Kasumi-1 (cell line): ENCODE measurements around the gene LRRC36.

Experiments
- DNase-seq, 2 experiments: peaks; one replicate each; lab custom pipeline; 2025; lab: John Stamatoyannopoulos, UW

Gene LRRC36, protein sequence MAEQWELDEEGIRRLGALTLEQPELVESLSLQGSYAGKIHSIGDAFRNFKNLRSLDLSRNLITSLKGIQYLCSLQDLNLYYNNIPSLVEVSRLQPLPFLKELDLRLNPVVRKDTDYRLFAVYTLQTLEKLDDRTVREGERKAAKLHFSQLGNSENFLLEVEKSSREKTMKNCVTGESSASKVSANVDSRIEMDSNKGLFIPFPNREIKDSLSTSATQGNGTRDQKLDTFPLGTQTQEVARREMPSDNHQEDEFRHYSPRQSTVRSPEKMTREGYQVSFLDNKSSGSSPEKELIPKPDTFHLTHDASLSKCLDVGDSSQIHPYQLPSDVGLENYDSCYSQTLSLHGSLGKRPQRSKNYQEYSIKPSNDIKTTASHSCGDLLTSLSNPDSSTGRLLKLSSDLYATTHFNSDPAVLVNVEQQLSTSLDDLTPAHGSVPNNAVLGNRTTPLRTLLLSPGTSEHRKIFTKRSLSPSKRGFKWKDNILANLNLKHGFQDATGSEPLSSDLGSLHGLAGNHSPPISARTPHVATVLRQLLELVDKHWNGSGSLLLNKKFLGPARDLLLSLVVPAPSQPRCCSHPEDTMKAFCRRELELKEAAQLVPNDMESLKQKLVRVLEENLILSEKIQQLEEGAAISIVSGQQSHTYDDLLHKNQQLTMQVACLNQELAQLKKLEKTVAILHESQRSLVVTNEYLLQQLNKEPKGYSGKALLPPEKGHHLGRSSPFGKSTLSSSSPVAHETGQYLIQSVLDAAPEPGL

DNA sequence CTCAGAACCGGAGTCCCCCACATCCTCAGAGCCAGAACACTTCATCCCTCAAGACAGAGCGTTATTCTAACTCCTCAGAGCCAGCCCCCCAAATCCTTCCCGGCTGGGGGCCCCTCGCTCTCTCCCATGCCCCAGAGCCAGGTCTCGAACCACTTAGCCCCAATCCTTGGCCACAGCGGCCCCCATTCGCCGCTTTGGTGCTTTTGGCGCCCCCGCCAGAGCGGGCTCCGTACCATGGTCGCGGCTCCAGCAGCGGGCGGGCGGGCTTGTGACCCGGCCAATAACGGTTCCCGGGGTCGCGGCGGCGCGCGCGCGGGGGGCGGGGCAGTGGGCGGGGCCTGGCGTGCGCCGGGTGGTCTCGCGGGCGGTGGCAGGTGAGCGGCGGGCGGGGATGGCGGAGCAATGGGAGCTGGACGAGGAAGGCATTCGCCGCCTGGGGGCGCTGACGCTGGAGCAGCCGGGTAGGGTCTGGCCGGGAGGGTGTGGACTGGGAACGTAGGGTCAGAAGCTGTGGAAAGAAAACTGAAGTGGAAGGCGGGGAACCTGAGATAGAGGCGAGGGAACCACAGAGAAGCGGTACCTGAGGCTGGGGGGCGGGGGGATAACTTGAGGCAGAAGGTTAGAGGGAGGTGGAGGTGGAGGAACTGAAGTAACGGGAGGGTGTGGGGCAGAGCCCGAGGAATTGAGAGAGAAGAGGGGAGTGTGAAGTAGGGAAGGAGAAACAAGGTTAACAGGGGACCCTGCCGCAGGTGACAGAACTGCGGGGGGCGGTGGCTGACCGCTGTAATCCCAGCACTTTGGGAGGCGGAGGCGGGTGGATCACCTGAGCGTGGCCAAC lies at the start of gene LRRC36, which contains the start of gene KCTD19:
Gene LRRC36, plus strand, starts transcription at position 344 of the 838 bp plus-strand sequence. Its CDS starts 48 bp downstream, at position 392.
Gene KCTD19, minus strand, starts transcription at position 270 of the 838 bp plus-strand sequence. Its CDS starts 34 bp downstream, at position 236.
- DNase-seq: no peak

DNA sequence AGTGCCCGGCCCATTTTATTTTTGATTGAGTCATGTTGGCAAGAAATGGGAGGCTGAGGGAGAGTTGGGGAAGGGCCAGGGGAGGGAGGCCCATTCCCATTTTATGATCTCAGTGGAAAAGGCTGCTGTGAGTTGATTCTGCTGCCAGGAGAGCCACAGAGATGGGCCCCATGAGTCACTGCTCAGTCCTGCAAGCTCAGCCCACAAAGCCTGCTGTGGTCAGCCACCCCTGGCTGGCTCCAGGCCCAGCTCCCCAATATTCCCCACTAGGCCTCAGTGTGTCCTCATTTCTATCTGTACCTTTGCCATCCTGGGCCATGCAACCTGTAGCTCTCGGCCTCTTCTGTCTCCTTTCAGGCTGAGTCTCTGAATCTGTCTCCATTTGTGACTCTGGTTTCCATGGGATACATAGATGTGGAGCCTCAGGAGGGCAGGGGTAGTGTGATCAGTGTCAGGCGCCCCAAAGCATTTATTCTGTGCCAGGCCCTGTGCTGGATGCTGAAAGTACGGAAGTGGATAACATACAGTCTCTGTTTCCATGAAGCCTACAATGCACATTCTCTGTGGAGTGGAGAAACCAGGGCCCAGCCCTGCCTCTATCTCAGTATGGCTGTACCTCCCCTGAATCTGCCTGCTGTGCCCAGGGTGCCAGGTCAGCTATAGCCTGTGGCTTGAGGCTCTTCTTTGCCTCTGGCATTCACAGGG lies 49.2 kb upstream of the LRRC36 start:
- DNase-seq: no peak

DNA sequence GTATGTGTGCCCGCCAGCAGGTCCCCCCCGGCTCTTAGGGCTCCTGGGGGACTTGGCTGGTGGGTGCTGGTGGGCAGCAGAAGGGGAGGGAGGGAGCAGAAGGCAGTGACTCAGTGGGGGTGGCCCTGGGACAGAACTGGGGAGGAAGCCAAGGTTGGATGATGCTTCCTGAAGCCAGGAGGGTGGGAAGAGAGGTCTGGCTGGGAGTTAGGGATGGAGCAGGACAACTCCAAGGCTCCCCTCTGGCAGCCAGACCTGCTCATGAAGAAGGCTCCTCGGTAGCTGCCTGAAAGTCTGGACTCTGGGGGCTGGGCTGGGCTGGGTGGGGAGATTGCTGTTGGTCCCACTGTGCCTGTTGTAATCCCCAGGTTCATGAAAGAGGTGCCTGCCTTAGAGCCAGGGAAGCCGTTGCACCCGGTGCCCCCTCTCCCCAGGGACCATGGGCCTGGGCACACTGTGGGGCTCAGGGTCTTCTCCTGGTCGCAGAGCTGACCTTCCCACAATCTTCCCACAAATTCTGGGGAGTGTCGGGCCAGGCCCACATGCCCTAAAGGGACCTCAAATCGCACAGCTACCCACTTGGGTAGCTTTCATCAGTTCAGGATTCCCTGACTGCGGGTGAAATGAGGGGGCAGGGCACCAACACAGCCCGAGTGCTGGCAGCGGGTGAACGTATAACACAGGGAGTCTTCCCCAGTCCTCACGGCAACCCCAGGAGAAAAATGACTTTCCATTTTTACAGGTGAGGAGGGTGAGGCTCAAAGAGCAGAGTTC lies 48.4 kb upstream of the LRRC36 start:
- no peak for DNase-seq

DNA sequence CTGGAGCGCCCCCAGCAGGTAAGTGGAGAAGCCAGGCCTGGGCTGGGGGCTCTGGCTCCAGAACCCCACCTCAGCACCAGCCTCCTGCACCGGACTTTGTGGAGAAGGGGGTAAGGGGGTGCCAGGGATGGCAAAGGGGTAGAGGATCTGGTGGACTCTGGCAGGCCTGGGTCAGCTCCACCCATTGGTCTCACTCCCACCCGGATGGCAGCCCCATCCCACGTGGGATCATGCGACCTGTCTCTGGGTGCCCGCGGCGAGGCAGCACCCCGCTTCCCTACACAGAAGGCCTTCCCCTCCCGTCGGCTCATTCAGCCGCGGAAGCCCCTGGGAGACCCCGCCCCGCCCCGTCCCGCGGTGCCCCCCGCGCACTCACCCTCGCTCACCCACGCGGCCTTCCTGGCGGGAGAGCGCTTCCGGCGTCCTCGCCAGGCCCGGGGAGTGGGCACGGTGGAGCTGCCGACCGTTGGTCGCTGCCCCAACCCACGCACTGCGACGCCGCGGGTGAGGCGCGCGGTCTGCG lies 47.8 kb upstream of the LRRC36 start:
- peak; percentile 25 to 36 for DNase-seq

DNA sequence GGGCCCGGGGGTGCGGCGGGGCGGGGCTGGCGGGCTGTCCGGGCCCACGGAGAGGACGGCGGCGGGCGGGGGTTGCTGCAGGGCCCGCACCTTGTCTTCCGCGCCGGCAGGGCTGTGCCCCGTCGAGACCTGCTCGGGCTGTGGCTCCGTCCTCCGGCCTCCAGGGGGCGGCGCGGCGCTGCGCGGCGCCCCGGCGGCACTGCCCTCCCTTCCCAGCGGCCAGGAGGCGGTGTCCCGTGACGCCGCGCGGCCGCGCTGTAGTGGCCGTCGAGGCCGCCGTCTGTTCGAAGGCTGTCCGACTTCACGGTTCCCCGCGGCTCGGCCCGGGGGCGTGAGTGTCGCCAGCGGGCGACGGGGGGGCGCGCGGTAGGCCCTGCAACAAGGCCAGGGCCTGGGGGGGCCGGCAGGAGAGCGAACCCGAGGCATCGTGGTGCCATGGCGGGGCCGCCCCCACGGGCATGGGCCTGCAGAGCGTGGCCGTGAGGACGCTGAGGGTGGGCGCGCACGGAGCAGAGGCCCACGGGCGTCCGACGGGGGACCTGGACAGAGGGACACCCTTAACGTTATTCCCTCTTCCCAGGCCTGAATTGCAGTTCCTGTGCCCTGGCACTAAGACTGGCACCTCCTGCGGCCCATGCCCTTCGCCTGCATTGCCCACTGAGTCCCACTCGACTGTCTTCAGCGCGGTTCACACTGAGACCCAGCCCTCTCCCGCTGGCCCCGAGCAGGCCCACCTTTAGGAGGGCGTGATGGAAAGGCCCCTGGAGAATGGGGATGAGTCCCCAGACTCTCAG lies 47.1 kb upstream of the LRRC36 start, which contains the start of gene PLEKHG4:
Gene PLEKHG4, plus strand, starts transcription at position 237 of the 794 bp plus-strand sequence. Its CDS starts 513 bp downstream, at position 750.
- DNase-seq: peak; percentile 61 to 73

DNA sequence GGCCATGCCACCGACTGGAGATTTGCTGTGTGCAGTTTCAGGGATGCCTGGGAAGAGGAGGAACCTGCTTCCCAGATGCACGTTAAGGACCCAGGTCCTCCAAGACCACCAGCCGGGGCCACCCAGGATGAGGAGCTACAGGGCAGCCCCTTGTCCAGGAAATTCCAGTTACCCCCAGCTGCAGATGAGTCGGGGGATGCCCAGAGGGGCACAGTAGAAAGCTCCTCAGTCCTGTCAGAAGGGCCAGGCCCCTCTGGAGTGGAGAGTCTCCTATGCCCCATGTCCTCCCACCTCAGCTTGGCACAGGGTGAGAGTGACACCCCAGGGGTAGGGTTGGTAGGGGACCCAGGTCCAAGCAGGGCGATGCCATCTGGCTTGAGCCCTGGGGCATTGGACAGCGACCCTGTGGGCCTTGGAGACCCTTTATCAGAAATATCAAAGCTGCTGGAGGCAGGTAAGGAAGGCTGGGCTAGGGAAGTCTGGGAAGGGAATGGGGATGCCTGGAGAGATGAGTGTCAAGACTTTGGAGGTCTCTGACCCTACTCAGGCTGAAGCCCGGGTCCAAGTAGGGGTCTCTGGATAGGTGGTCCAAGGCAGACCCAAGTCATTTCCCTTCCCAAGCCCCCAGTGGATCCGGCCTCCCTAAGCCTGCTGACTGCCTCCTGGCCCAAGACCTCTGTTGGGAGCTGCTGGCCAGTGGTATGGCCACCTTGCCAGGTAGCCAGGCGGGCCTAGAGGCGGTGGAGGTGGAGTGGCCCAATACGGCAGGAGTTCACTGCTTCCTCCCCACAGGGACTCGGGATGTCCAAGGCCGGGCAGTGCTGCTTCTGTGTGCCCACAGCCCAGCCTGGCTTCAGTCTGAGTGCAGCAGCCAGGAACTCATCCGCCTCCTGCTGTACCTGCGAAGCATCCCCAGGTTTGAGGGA lies 46.3 kb upstream of the LRRC36 start:
- DNase-seq: no peak

DNA sequence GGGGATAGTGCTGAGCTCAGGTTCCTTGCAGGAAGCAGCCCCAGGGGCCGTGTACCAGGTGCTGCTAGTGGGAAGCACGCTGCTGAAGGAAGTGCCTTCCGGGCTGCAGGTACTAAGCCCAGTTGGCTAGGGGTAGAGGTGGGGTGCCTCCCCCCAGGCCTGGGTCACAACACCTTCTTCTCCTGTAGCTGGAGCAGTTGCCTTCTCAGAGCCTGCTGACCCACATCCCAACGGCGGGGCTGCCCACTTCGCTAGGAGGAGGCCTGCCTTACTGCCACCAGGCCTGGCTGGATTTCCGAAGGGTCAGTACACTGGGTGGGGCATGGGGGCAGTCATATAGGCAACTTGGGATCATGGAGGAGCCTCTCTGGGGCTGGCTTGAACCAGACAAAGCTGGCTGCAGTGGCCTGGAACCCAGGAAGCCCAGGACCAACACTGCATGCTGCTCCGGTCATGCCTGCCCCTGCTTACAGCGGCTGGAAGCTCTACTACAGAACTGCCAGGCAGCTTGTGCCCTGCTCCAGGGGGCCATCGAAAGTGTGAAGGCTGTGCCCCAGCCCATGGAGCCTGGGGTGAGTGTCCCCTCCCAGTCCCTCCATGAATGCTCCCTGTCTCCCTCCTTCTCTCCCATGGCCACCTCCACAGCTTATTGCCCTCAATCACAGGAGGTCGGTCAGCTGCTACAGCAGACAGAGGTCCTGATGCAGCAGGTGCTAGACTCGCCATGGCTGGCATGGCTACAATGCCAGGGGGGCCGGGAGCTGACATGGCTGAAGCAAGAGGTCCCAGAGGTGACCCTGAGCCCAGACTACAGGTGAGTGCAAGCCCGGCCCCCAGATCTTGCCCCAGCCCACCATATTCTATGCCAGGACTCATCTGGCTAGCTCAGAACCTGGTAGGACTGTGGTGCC lies 44.8 kb upstream of the LRRC36 start:
- DNase-seq: no peak

DNA sequence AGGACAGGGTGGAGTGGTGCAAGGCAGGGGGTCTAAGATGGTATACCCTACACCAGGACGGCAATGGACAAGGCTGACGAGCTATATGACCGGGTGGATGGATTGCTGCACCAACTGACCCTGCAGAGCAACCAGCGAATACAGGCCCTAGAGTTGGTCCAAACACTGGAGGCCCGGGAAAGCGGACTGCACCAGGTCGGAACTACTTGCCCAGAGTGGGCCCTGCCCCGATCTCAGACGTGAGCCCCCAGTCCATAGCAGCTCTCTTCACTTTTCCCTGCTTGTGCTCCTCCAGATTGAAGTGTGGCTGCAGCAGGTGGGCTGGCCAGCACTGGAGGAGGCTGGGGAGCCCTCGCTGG lies 44.2 kb upstream of the LRRC36 start:
- DNase-seq: no peak

DNA sequence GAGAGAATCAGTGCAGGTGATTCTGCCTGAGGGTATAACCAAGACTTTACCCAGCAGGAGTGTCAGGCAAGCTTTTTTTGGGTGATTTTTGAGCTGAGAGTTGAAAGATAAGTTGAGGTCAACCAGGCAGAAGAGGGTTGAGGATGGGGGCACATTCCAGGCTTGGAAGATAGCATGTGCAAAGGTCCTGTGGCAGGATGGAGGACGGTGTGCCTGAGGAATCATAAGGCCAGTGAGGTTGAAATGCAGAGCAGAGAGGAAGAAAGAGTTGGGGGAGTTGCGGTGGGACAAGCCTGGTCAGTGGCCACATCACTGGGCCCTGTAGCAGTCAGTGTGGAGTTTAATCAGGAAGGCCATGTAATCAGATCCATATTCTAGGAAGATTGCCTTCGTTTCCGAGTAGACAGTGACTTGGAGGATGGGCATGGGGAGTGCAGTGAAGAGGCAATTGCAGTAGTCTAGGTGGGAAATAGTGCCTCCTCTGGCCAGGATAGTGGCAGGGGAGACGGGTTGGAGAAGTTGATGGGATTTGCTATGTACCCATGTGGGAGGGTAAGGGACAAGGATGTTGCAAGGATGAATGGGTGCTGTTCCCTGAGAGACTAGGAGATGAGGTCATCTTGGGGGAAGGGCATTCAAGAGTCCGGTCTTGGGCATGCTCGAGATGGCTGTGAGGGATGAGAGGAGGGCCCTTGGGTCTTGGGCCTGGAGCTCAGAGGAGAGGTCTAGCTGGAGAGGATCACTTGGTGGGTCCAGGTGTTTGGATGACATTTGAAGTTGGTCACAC lies 43.4 kb upstream of the LRRC36 start:
- no peak for DNase-seq

DNA sequence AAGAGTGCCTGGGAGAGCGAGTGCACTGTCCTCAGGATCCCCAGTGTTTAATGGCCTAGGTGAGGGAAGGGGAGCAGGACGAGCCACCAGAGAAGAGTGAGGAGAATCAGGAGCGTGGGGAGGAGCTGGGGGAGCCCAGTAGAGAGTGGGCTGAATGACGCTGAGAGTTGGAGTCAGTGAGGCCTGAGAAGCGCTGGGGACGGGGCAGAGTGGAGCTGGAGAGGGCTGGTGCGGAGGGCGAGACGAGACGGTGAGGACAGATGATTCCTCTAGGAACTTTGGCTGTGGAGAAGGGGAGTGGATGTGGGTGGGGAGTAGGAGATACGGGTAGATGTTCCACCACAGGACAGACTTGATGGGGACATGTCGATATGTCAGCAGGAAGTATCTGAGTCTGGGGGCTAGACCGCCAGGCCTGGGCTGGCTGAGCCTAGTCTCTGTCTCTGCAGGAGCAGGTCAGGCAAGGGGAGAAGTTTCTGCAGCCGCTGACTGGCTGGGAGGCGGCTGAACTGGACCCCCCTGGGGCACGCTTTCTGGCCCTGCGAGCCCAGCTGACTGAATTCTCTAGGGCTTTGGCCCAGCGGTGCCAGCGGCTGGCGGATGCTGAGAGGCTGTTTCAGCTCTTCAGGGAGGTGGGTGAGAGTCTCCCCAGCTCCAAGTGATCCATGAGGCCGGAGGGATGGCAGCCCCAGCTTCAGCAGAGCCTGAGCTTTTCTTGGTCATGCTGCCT lies 42.6 kb upstream of the LRRC36 start:
- DNase-seq: no peak

DNA sequence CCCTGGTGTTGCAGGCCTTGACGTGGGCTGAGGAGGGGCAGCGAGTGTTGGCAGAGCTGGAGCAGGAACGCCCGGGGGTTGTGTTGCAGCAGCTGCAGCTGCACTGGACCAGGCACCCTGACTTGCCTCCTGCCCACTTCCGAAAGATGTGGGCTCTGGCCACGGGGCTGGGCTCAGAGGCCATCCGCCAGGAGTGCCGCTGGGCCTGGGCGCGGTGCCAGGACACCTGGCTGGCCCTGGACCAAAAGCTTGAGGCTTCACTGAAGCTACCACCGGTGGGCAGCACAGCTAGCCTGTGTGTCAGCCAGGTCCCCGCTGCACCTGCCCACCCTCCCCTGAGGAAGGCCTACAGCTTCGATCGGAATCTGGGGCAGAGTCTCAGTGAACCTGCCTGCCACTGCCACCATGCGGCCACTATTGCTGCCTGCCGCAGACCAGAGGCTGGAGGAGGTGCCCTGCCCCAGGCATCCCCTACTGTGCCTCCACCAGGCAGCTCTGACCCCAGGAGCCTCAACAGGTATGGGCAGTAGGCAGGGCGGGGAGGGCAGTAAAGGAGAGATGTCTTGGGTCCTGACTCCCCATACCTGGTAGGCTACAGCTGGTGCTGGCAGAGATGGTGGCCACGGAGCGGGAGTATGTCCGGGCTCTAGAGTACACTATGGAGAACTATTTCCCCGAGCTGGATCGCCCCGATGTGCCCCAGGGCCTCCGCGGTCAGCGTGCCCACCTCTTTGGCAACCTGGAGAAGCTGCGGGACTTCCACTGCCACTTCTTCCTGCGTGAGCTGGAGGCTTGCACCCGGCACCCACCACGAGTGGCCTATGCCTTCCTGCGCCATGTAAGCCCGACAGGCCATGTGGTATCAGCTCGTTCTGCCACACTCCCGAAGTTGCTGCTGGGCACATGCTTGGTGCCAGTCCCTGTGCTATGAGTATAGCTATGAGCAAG lies 41.6 kb upstream of the LRRC36 start:
- DNase-seq: no peak

DNA sequence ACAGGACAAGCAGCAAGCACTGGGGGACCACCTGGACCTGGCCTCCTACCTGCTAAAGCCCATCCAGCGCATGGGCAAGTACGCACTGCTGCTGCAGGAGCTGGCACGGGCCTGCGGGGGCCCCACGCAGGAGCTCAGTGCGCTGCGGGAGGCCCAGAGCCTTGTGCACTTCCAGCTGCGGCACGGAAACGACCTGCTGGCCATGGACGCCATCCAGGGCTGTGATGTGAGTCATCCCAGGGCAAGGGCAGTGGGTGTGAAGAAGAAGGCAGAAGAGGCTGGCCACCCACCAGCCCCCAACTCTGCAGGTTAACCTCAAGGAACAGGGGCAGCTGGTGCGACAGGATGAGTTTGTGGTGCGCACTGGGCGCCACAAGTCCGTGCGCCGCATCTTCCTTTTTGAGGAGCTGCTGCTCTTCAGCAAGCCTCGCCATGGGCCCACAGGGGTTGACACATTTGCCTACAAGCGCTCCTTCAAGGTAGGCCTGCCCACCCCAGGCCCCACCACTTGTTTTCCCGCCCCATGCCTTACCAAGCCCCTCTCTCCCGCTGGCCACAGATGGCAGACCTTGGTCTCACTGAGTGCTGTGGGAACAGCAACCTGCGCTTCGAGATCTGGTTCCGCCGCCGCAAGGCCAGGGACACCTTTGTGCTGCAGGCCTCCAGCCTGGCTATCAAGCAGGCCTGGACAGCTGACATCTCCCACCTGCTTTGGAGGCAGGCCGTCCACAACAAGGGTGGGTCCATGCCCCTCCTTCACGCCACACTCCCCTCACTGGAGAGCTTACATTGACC lies 40.0 kb upstream of the LRRC36 start:
- no peak for DNase-seq

DNA sequence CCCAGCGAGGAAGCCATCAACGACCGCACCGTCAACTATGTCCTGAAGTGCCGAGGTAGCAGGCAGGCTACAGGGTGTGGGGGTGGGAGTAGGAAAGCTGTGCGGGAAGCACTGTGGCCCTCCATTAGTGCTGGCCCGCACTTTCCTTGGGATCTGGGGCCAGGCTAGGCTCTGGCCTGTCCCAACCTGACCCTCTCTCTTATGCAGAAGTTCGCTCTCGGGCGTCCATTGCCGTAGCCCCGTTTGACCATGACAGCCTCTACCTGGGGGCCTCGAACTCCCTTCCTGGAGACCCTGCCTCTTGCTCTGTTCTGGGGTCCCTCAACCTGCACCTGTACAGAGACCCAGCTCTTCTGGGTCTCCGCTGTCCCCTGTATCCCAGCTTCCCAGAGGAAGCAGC lies 38.7 kb upstream of the LRRC36 start:
- no peak for DNase-seq

DNA sequence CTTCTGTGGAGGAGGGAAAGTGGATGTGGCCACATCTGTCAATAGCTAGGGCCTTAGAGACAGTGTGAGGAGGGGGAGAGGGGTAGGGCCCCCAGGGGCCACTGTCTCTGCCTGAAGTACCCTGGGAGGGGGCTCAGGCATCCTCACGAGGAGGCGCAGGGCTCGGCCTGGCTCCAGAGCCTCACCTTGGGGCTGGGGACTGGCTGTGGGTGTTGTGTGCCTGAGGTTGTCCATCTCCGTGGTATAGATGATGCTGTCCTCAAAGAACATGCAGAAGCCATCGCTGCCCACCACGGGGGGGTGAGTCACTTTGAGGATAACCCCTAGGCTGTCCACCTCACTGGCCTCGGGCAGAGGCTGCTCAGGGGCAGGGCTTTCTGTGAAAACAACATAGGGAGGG lies 35.2 kb upstream of the LRRC36 start:
- DNase-seq: no peak
